ENCODE measurements around the gene SMURF1.

Gene SMURF1

GRCh38 chr7:99073839-99074446 is 70.0 kb downstream of the SMURF1 start:
- DNase-seq (ENCODE audit: low read depth): no peak
- no peak for TF ChIP-seq CTCF (conservative IDR thresholded peaks at IDR 0.05; ENCODE audit: control insufficient read depth, insufficient read depth, low read depth, low read length)
- H3K4me3 ChIP-seq (ENCODE audit: control insufficient read depth, low read depth, low read length): no peak overlapping the region

- H3K4me3 ChIP-seq (ENCODE audit: control insufficient read depth, low read depth, low read length): no peak overlapping the region
- no peak for DNase-seq (ENCODE audit: low read depth)
- no peak for TF ChIP-seq CTCF (conservative IDR thresholded peaks at IDR 0.05; ENCODE audit: control insufficient read depth, insufficient read depth, low read depth, low read length)
Observed at GRCh38 chr7:99072126-99072525, 71.8 kb downstream of the SMURF1 start.

- no peak for DNase-seq (ENCODE audit: low read depth)
- TF ChIP-seq CTCF (conservative IDR thresholded peaks at IDR 0.05; ENCODE audit: control insufficient read depth, insufficient read depth, low read depth, low read length): no peak
- H3K4me3 ChIP-seq (ENCODE audit: control insufficient read depth, low read depth, low read length): no peak overlapping the region
Observed at GRCh38 chr7:99070361-99070760, 73.5 kb downstream of the SMURF1 start.

- no peak overlapping the region for H3K4me3 ChIP-seq (ENCODE audit: control insufficient read depth, low read depth, low read length)
- DNase-seq (ENCODE audit: low read depth): no peak
- TF ChIP-seq CTCF (conservative IDR thresholded peaks at IDR 0.05; ENCODE audit: control insufficient read depth, insufficient read depth, low read depth, low read length): no peak
Observed at GRCh38 chr7:99061001-99061776, 82.7 kb downstream of the SMURF1 start.

GRCh38 chr7:99054781-99055180 is 89.1 kb downstream of the SMURF1 start:
- no peak for TF ChIP-seq CTCF (conservative IDR thresholded peaks at IDR 0.05; ENCODE audit: control insufficient read depth, insufficient read depth, low read depth, low read length)
- H3K4me3 ChIP-seq (ENCODE audit: control insufficient read depth, low read depth, low read length): no peak overlapping the region
- no peak for DNase-seq (ENCODE audit: low read depth)

GRCh38 chr7:99050971-99051370 is 92.9 kb downstream of the SMURF1 start:
- DNase-seq (ENCODE audit: low read depth): no peak
- H3K4me3 ChIP-seq (ENCODE audit: control insufficient read depth, low read depth, low read length): no peak overlapping the region
- TF ChIP-seq CTCF (conservative IDR thresholded peaks at IDR 0.05; ENCODE audit: control insufficient read depth, insufficient read depth, low read depth, low read length): no peak
